ENCODE data around the gene ABCA2.

Gene ABCA2

GRCh38 chr9:136982232-136983051 lies 45.6 kb downstream of the ABCA2 start, which contains the start of gene LCNL1:
LCNL1 (plus strand) TSS chr9:136982993; CDS start chr9:136983587, 594 bp downstream.
- no peaks in the 10 kb centered on the region; the same call in 1 of the 2 replicates for H3K4me1 ChIP-seq (ENCODE audit: insufficient read depth, low read length)
- no peak within 1 kb of the TSS for H3K9ac ChIP-seq (ENCODE audit: low read depth, low read length)
- no peaks in the 10 kb centered on the region for H3K36me3 ChIP-seq (ENCODE audit: insufficient read depth, low read depth, low read length)
- peaks cover 41% of the 10 kb centered on the region for H3K27me3 ChIP-seq (ENCODE audit: insufficient read depth, low read length)
- H3K4me3 ChIP-seq (ENCODE audit: low read length), result no peak within 1 kb of the TSS
- no peaks in the 10 kb centered on the region for H3K9me3 ChIP-seq (ENCODE audit: insufficient read depth, low read depth, low read length)
- no peak within 1 kb of the TSS for H3K27ac ChIP-seq (ENCODE audit: low read length)

GRCh38 chr9:136981588-136982231 lies 46.3 kb downstream of the ABCA2 start:
- no peaks in the 10 kb centered on the region for H3K9me3 ChIP-seq (ENCODE audit: insufficient read depth, low read depth, low read length)
- no peak overlapping the region for H3K27ac ChIP-seq (ENCODE audit: low read length)
- peaks cover 43% of the 10 kb centered on the region for H3K27me3 ChIP-seq (ENCODE audit: insufficient read depth, low read length)
- no peak overlapping the region for H3K9ac ChIP-seq (ENCODE audit: low read depth, low read length)
- H3K4me3 ChIP-seq (ENCODE audit: low read length), result no peak overlapping the region
- H3K4me1 ChIP-seq (ENCODE audit: insufficient read depth, low read length), result no peaks in the 10 kb centered on the region; the same call in 1 of the 2 replicates
- no peaks in the 10 kb centered on the region for H3K36me3 ChIP-seq (ENCODE audit: insufficient read depth, low read depth, low read length)

- H3K9ac ChIP-seq (ENCODE audit: low read depth, low read length), result no peak overlapping the region
- H3K9me3 ChIP-seq (ENCODE audit: insufficient read depth, low read depth, low read length), result no peaks in the 10 kb centered on the region
- H3K4me3 ChIP-seq (ENCODE audit: low read length), result no peak overlapping the region
- peaks cover 37% of the 10 kb centered on the region for H3K27me3 ChIP-seq (ENCODE audit: insufficient read depth, low read length)
- no peaks in the 10 kb centered on the region for H3K36me3 ChIP-seq (ENCODE audit: insufficient read depth, low read depth, low read length)
- no peaks in the 10 kb centered on the region; the same call in 1 of the 2 replicates for H3K4me1 ChIP-seq (ENCODE audit: insufficient read depth, low read length)
- H3K27ac ChIP-seq (ENCODE audit: low read length), result no peak overlapping the region
Observed at GRCh38 chr9:136980669-136981478, 47.2 kb downstream of the ABCA2 start.

GRCh38 chr9:136979769-136980587 lies 48.1 kb downstream of the ABCA2 start:
- Histone ChIP-seq H3K36me3 (ENCODE audit: insufficient read depth, low read depth, low read length) (no peaks in the 10 kb centered on the region), H3K27me3 (ENCODE audit: insufficient read depth, low read length) (peaks cover 28% of the 10 kb centered on the region), H3K9ac (ENCODE audit: low read depth, low read length) (no peak overlapping the region), H3K27ac (ENCODE audit: low read length) (no peak overlapping the region), H3K9me3 (ENCODE audit: insufficient read depth, low read depth, low read length) (no peaks in the 10 kb centered on the region), H3K4me3 (ENCODE audit: low read length) (no peak overlapping the region), H3K4me1 (ENCODE audit: insufficient read depth, low read length) (no peaks in the 10 kb centered on the region; the same call in 1 of the 2 replicates)

GRCh38 chr9:136978865-136979544 lies 49.0 kb downstream of the ABCA2 start:
- no peak overlapping the region for H3K9ac ChIP-seq (ENCODE audit: low read depth, low read length)
- H3K9me3 ChIP-seq (ENCODE audit: insufficient read depth, low read depth, low read length), result no peaks in the 10 kb centered on the region
- H3K36me3 ChIP-seq (ENCODE audit: insufficient read depth, low read depth, low read length), result no peaks in the 10 kb centered on the region
- no peak overlapping the region for H3K27ac ChIP-seq (ENCODE audit: low read length)
- no peaks in the 10 kb centered on the region; the same call in 1 of the 2 replicates for H3K4me1 ChIP-seq (ENCODE audit: insufficient read depth, low read length)
- H3K27me3 ChIP-seq (ENCODE audit: insufficient read depth, low read length), result peaks cover 18% of the 10 kb centered on the region
- no peak overlapping the region for H3K4me3 ChIP-seq (ENCODE audit: low read length)

GRCh38 chr9:136978073-136978864 lies 49.8 kb downstream of the ABCA2 start:
- H3K9me3 ChIP-seq (ENCODE audit: insufficient read depth, low read depth, low read length), result no peaks in the 10 kb centered on the region
- peak overlapping the region; percentile 72 for H3K4me3 ChIP-seq (ENCODE audit: low read length)
- peaks cover 11% of the 10 kb centered on the region for H3K27me3 ChIP-seq (ENCODE audit: insufficient read depth, low read length)
- peak overlapping the region; percentile 41; the same call in 1 of the 2 replicates for H3K9ac ChIP-seq (ENCODE audit: low read depth, low read length)
- H3K4me1 ChIP-seq (ENCODE audit: insufficient read depth, low read length), result no peaks in the 10 kb centered on the region; the same call in 1 of the 2 replicates
- no peak overlapping the region for H3K27ac ChIP-seq (ENCODE audit: low read length)
- no peaks in the 10 kb centered on the region for H3K36me3 ChIP-seq (ENCODE audit: insufficient read depth, low read depth, low read length)

GRCh38 chr9:136977649-136978072 lies 50.4 kb downstream of the ABCA2 start:
- Histone ChIP-seq H3K4me1 (ENCODE audit: insufficient read depth, low read length) (no peaks in the 10 kb centered on the region; the same call in 1 of the 2 replicates), H3K9me3 (ENCODE audit: insufficient read depth, low read depth, low read length) (no peaks in the 10 kb centered on the region), H3K36me3 (ENCODE audit: insufficient read depth, low read depth, low read length) (no peaks in the 10 kb centered on the region), H3K27ac (ENCODE audit: low read length) (no peak overlapping the region), H3K4me3 (ENCODE audit: low read length) (peak overlapping the region; percentile 72), H3K9ac (ENCODE audit: low read depth, low read length) (peak overlapping the region; percentile 41; the same call in 1 of the 2 replicates), H3K27me3 (ENCODE audit: insufficient read depth, low read length) (peaks cover 11% of the 10 kb centered on the region)

- Histone ChIP-seq H3K4me3 (ENCODE audit: low read length) (peak within 1 kb of the TSS; percentile 72), H3K4me1 (ENCODE audit: insufficient read depth, low read length) (no peaks in the 10 kb centered on the region; the same call in 1 of the 2 replicates), H3K36me3 (ENCODE audit: insufficient read depth, low read depth, low read length) (no peaks in the 10 kb centered on the region), H3K9me3 (ENCODE audit: insufficient read depth, low read depth, low read length) (no peaks in the 10 kb centered on the region), H3K27me3 (ENCODE audit: insufficient read depth, low read length) (peaks cover 11% of the 10 kb centered on the region), H3K27ac (ENCODE audit: low read length) (no peak within 1 kb of the TSS), H3K9ac (ENCODE audit: low read depth, low read length) (peak within 1 kb of the TSS; percentile 41; the same call in 1 of the 2 replicates)
Observed at GRCh38 chr9:136977223-136977622, 50.8 kb downstream of the ABCA2 start, which contains the start of gene PTGDS. PTGDS (plus strand) TSS chr9:136977504; CDS start chr9:136977579, 75 bp downstream.

- Histone ChIP-seq H3K4me3 (ENCODE audit: low read length) (no peak overlapping the region), H3K9me3 (ENCODE audit: insufficient read depth, low read depth, low read length) (no peaks in the 10 kb centered on the region), H3K4me1 (ENCODE audit: insufficient read depth, low read length) (no peaks in the 10 kb centered on the region; the same call in 1 of the 2 replicates), H3K36me3 (ENCODE audit: insufficient read depth, low read depth, low read length) (no peaks in the 10 kb centered on the region), H3K27ac (ENCODE audit: low read length) (no peak overlapping the region), H3K9ac (ENCODE audit: low read depth, low read length) (no peak overlapping the region), H3K27me3 (ENCODE audit: insufficient read depth, low read length) (peaks cover 11% of the 10 kb centered on the region)
Observed at GRCh38 chr9:136975644-136976043, 52.4 kb downstream of the ABCA2 start.

All from iPS-20b (cell line).